ENCODE measurements around the gene GNAT3.

Gene GNAT3

DNA sequence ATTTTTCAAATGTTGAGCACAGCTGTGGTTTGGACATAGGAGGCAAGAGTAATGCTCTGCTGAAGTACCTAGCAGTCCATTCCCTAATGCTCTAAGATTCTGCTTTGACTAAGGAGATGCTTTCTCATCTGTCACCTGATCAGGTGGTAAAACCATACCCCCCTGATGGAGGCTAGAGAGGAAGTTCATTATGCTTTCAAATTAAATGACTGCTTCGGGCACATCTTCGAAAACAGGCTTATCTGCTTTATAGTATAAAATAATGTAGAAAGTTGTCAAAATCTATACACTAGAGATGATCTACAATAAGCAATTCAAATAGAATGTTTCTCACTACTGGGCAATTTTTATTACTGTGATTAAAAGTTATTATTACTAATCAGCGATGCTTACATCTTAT lies at the start of gene GNAT3:
GNAT3 (minus strand) TSS at position 101 of the 400 bp plus-strand sequence. CDS start 138 bp downstream, outside the sequence.
- TF ChIP-seq, protein P1, sequence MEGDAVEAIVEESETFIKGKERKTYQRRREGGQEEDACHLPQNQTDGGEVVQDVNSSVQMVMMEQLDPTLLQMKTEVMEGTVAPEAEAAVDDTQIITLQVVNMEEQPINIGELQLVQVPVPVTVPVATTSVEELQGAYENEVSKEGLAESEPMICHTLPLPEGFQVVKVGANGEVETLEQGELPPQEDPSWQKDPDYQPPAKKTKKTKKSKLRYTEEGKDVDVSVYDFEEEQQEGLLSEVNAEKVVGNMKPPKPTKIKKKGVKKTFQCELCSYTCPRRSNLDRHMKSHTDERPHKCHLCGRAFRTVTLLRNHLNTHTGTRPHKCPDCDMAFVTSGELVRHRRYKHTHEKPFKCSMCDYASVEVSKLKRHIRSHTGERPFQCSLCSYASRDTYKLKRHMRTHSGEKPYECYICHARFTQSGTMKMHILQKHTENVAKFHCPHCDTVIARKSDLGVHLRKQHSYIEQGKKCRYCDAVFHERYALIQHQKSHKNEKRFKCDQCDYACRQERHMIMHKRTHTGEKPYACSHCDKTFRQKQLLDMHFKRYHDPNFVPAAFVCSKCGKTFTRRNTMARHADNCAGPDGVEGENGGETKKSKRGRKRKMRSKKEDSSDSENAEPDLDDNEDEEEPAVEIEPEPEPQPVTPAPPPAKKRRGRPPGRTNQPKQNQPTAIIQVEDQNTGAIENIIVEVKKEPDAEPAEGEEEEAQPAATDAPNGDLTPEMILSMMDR (IDR thresholded peaks at IDR 0.05; ENCODE audit: borderline replicate concordance, control extremely low read depth, extremely low read depth, insufficient read depth, missing control alignments): no peak
- DNase-seq (ENCODE audit: low spot score): no peak
- in situ Hi-C loops (cut with MboI; ENCODE audit: low sequenced_read_pairs, unreplicated experiment): no loop called here

DNA sequence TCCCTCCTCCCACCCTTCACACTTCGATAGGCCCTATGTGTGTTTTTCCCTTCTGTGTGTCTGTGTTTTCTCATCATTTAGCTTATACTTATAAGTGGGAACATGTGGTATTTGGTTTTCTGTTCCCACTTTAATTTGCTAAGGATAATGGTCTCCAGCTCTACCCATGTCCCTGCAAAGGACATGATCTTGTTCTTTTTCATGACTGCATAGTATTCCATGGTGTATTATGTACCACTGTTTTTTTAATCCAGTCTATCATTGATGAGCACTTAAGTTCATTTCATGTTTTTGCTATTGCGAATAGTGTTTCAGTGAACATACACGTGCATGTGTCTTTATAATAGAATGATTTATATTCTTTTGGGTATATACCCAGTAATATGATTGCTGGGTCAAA lies 46.3 kb upstream of the GNAT3 start:
- in situ Hi-C loops (cut with MboI; ENCODE audit: low sequenced_read_pairs, unreplicated experiment): no loop called here
- no peak for DNase-seq (ENCODE audit: low spot score)
- TF ChIP-seq, protein P1 (IDR thresholded peaks at IDR 0.05; ENCODE audit: borderline replicate concordance, control extremely low read depth, extremely low read depth, insufficient read depth, missing control alignments): no peak

DNA sequence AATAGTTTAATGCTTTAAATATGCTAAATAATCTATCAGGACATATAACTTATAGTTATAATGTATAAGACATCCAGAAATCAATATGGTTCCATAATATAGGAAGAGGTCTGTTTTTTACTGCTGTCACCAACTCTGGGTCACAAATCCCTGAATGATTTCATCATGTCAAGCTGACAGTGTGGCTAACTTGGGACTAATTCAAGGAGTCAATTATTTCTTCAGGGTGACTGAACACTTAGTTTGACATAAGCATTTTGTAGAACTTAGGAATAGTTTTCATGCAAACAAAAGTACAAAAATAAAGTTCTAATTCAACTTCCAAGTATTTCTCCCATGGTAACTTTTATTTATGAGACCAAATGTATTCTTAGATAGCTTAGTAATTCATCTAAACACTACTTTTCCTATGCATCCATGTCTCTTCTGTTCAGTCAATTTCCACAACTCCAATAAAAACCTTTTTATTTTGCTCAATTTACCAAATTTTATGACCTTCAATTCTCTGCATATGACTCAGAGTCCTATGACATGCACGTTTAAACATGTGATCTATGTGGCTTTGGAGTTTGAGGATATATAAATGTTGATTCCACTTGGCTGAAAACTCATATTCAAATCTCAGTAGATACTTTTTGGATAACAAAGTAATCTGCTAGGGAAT lies 40.3 kb upstream of the GNAT3 start:
- TF ChIP-seq, protein P1 (IDR thresholded peaks at IDR 0.05; ENCODE audit: borderline replicate concordance, control extremely low read depth, extremely low read depth, insufficient read depth, missing control alignments): no peak
- in situ Hi-C loops (cut with MboI; ENCODE audit: low sequenced_read_pairs, unreplicated experiment): no loop called here
- no peak for DNase-seq (ENCODE audit: low spot score)

DNA sequence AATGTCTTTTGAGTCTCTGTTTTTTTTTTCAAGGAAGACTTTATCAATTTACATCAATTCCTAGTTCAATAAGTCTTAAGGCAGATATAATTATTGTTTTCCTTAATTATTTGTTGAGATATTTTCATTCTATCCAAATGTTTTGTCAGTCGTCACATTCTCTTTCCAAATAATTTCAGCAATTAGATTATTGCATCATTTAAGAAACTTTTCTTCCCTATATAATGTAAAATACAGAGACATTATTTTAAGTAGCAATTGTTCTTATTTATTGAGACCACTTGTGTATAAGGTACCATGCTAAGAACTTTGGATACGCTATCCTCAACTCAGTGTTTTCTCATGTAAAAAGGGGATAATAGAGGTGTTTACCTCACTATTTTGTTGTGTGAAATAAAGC lies 38.1 kb upstream of the GNAT3 start:
- TF ChIP-seq, protein P1 (IDR thresholded peaks at IDR 0.05; ENCODE audit: borderline replicate concordance, control extremely low read depth, extremely low read depth, insufficient read depth, missing control alignments): no peak
- in situ Hi-C loops (cut with MboI; ENCODE audit: low sequenced_read_pairs, unreplicated experiment): no loop called here
- DNase-seq (ENCODE audit: low spot score): no peak

DNA sequence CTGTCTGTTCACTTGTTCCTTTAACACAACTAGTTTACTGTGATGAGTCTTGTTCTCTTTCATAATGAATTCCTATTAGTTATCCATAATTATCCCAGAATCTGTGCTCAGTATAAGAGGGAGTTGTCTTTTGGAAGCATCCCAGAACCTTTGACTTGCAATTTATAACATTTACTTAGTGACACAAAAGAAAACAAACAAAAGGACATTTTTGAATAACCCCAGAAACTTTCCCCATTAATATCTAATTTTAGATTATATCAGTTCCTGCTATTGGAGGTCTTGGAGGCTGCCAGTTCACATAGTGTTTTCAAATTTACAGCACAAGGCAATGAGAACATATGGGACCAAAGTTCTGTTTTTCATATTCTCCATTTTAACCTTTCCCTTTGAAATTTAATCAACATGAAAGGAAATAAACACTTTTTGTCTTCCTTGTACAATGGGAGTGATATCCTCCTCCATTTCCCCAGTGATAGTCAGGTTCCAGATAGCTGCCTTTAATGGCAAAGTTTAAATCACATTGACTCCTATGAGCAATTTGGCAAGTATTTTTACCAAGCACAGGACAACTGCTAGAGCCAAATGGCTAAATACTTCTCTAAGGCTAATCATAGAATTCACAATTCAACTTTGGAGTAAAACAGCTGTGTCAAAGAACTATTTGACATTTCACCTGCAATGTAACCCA lies 37.1 kb upstream of the GNAT3 start:
- DNase-seq (ENCODE audit: low spot score): no peak
- TF ChIP-seq, protein P1 (IDR thresholded peaks at IDR 0.05; ENCODE audit: borderline replicate concordance, control extremely low read depth, extremely low read depth, insufficient read depth, missing control alignments): no peak
- in situ Hi-C loops (cut with MboI; ENCODE audit: low sequenced_read_pairs, unreplicated experiment): no loop called here

DNA sequence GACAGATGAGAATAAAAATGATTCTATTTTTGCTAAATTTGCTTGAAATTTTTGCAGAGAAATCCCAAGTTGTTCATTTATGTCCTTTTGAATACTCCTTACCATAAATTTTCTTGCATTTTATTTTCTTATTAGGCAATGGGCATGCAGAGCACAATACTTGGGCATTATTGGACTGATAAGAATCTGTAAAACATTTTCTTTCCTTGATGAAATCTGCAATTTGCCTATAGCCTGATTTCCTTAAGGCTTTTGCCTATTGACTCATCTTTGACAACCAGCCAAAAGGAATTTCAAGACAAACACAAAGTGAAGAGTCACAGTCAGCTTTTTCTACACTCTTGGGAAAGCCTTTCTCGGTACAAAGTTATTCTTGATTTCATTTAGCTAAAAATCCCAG lies 30.5 kb upstream of the GNAT3 start:
- in situ Hi-C loops (cut with MboI; ENCODE audit: low sequenced_read_pairs, unreplicated experiment): no loop called here

More for the DNA sequence above, 30.5 kb upstream of the GNAT3 start:
- TF ChIP-seq, protein P1 (IDR thresholded peaks at IDR 0.05; ENCODE audit: borderline replicate concordance, control extremely low read depth, extremely low read depth, insufficient read depth, missing control alignments): no peak
- no peak for DNase-seq (ENCODE audit: low spot score)

All from GM13976 (cell line).